GM18907 (cell line): ENCODE data around the gene LRIT1.
A peak's percentile ranks its signal among the peaks of the same experiment; 100 is the strongest.
"Not testable (repeated sequence)": the region's sequence is repeated elsewhere in the genome, so short reads cannot be mapped to it uniquely, and the experiment has no call there.

ENCODE experiments used
- ATAC-seq: cut with Tn5 transposase; IDR thresholded peaks from one replicate; pipeline ENCODE4 v1.9.1; 2021; ENCODE audit warnings: mild to moderate bottlenecking, moderate library complexity; ENCODE audit not compliant: unreplicated experiment

LRIT1 gene, protein sequence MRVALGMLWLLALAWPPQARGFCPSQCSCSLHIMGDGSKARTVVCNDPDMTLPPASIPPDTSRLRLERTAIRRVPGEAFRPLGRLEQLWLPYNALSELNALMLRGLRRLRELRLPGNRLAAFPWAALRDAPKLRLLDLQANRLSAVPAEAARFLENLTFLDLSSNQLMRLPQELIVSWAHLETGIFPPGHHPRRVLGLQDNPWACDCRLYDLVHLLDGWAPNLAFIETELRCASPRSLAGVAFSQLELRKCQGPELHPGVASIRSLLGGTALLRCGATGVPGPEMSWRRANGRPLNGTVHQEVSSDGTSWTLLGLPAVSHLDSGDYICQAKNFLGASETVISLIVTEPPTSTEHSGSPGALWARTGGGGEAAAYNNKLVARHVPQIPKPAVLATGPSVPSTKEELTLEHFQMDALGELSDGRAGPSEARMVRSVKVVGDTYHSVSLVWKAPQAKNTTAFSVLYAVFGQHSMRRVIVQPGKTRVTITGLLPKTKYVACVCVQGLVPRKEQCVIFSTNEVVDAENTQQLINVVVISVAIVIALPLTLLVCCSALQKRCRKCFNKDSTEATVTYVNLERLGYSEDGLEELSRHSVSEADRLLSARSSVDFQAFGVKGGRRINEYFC

DNA sequence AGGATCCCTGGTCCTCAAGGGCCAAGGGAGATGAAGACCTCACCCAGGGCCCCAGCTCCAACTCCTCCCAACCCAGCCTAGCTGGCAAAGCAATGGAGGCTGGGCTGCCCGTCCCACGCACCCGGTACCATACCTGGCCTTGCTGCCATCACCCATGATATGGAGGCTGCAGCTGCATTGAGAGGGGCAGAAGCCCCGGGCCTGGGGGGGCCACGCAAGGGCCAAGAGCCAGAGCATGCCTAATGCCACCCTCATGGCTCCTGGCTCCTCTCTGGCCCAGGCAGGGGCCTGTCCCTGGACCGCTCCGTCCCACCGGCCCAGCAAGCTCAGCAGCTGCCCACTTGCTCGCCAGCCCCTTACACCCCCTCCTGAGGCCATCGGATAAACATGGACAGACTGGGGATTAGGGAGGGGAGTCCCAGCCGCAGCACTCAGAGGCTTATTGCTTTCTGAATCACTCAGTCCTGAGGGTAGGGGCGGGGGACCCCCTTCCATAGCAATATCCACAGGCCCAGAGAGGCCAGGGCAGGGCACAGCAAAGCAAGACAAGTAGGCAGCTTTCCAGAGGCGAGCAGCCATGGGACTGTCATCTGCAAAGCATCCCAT lies at the start of gene LRIT1:
LRIT1 (minus strand) TSS at position 362 of the 606 bp plus-strand sequence; CDS start at position 255, 107 bp downstream.
- no peak for ATAC-seq

- no peak for ATAC-seq
Measured at GRCh38 chr10:84290235-84290634, 48.9 kb upstream of the LRIT1 start.

GRCh38 chr10:84289521-84290200 lies 48.3 kb upstream of the LRIT1 start:
- ATAC-seq, result no peak

GRCh38 chr10:84288151-84288550 lies 46.8 kb upstream of the LRIT1 start:
- no peak for ATAC-seq

DNA sequence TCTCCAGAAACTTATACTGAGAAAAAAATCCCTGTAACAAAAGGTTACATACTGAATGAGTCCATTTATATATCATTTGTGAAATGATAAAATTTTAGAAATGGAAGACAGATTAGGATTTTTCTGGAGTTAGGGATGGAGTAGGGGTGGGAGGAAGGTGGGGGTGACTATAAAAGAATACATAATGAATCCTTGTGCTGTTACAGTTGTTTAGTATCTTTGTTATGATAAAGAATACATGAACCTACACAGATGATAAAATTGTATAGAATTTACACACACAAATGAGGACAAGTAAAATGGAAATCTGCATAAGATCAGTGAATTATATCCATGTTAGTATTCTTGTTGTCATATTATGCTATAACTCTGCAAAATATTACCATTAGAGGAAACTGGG lies 45.3 kb upstream of the LRIT1 start:
- no peak for ATAC-seq

- ATAC-seq, result not testable (repeated sequence)
Measured at GRCh38 chr10:84279876-84280475, 38.6 kb upstream of the LRIT1 start.

GRCh38 chr10:84270708-84271107 lies 29.4 kb upstream of the LRIT1 start:
- ATAC-seq, result no peak

- no peak for ATAC-seq
Measured at GRCh38 chr10:84269773-84270172, 28.4 kb upstream of the LRIT1 start.

GRCh38 chr10:84269162-84269561 lies 27.8 kb upstream of the LRIT1 start:
- no peak for ATAC-seq

GRCh38 chr10:84267503-84268126 lies 26.3 kb upstream of the LRIT1 start:
- ATAC-seq, result peak; percentile 52

DNA sequence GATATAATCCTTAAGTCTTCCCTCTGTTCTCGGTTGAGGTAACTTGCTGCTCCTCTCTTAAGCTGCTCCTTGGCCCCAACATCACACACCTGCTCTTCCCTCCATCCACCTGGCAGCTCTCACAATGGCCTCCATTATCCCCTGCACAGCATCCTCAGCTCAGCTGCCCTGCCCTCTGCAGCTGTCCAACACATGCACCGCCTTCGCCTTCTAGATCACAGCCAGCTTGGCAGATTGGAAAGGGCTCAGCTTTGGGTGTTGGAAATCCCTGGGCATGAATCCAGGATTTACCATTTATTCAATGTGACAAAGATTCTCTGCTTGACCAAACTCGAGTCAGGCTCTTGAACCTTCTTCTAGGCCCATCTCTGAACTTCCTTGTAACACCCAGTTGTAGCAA lies 24.1 kb upstream of the LRIT1 start:
- ATAC-seq, result no peak

- ATAC-seq, result peak; percentile 97
Measured at GRCh38 chr10:84264611-84265141, 23.3 kb upstream of the LRIT1 start.

DNA sequence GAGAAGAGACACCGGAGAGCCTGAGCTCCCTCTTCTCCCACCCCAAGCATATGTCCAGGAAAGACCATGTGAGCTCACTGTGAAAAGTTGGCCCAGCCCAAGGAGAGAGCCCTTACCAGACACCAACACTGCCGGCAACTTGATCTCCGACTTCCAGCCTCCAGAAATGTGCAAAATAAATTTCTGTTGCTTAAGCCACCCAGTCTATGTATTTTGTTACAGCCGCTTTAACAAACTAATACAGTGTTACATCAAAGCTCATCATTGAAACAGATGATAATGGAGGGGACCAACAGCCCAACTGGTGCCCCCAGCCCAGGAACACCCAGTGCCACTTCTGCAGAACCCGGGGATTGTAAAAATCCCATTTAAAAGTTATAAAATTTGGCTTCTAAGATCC lies 22.4 kb upstream of the LRIT1 start:
- no peak for ATAC-seq

DNA sequence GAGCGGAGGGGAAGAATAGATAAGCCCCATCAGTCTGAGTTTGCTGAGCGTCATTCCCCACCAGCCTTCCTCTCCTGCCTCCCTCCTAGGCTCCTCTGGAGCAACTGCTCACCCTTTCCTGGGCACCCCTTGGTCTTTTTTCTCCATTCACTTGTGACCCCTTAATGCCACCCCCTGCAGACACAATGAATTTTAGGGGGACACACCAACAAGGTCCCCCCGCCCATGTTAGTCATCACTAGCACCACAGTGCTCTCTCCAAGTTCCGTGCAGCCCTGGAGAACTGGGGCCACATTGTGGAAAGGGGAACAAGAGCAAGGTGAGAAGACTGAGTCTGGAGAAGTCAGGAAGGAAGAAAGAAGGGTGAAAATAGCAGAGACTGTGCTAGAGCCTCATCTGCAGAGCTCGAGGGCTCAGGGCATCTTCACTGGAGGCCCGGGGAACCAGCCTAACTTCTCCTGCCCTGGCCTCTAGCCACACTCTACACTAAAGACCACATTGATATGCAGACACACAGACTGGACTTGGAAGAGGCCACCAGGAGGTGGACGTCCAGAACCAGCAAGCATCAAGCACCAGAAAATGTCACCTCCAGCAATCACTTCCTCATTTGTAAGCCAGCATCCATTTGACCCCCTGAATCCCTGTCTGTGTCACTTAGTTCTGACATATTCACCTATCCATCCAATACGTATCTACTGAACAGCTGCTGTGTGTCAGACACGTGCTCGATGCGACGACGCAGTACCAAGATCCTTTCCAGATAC lies 21.0 kb upstream of the LRIT1 start:
- ATAC-seq, result no peak

DNA sequence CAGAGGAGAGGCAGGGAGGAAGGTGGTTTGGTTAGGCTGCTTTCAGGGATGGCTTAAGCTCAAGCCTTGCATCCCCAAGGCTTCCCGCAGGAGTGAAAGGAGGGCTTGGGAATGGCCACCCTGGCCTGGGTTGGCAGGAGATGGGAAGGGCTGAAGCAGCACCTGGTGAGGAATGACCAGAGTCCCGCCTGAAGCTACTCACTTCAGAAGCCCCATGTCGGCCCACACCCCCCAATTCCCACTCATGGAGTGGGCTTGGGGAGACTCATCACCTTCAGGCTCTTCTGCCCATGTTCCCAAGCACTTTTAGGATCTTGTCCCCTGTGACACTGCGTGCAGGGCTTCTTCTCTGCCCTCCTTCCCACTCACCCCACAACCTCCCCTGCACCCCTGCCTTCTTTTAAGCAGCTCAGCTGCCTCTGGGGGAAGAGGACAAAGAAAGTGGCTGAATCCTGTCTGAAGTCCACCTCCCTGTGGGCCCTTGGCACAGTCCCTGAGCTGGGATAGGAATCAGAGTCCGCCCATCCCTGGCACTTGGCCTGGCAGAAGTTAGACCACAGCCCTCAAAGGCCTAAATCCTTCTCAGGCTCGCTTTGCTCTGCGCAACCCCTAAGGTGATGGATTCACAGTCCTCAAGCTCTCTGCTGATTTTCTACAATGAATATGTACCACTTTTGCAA lies 20.0 kb upstream of the LRIT1 start:
- ATAC-seq, result no peak

DNA sequence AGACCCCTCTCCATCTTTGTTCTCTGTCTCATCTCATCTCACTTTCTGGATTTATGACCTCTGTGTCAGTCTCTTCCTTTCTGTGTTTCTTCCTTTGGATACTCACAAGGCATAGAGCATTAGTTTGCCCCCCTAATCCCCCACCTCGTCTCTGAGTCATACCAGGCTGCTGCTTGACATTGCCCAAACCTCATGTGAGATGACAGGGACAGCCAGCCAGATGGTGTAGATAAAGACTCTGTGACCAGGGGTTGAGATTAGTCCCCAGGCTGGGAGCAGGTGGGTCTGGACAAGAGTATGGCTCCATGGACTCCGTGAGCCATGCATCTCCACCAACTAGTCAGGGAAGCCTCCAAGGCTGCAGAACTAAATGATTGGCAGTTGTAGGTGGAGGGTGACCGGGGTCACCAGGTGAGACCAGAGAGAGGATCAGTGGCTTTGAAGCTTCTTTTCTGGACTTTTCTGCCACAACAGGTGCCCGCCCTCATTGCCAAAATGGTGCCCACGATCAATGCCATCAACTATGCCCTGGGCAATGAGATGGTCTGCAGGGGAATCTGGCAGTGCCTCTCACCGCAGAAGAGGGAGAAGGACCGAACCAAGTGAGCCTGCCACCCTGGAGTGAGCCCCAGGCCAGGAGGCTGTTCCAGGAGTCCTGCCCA lies 16.8 kb upstream of the LRIT1 start:
- no peak for ATAC-seq

DNA sequence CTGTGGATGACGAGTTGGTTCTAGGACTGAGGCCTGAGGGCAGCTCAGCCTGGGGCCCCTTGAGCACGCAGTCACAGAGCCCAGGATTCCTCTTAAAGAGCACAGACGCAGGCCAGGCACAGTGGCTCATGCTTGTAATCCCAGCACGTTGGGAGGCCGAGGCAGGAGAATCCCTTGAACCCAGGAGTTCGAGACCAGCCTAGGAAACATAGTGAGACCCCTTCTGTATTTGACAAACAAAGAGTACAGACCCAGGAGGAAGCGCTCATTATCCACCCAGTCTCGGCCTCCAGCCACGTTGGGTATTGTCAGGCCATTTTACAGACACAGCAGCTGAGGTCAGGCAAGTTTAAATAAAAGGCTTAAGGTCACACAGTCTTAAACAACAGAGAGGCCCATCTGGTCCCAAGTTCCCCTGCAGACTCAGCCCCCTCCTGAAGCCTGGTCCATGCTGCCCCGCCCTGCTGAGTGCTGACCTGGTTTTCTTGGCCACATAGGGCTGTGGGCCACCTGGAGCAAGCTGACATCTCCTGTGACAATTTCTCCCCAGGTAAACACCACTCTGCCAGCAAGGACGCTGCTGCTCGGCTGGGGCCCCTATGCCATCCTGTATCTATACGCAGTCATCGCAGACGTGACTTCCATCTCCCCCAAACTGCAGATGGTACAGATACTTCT lies 16.1 kb upstream of the LRIT1 start:
- ATAC-seq, result no peak
